GM06990 (cell line): ENCODE data around the gene YARS1.

Experiments
- DNase-seq: peaks from one replicate; pipeline ENCODE4 v3.0.0-alpha.2; 2011; ENCODE audit not compliant: insufficient read length; ENCODE audit errors: extremely low read depth
- H3K27me3 ChIP-seq: replicated peaks from 2 replicates; pipeline ENCODE4 v1.6.0; 2011; ENCODE audit warnings: low read length; ENCODE audit not compliant: control insufficient read depth, insufficient read depth
- H3K36me3 ChIP-seq: 2 replicates; pipeline ENCODE4 v1.5.1; 2011; ENCODE audit warnings: low read length; ENCODE audit not compliant: control insufficient read depth, insufficient read depth
- H3K4me3 ChIP-seq: replicated peaks from 2 replicates; pipeline ENCODE4 v1.5.1; 2011; ENCODE audit warnings: low read depth, mild to moderate bottlenecking, control low read depth, low read length
- TF ChIP-seq, protein P1 (sequence below): IDR thresholded peaks from 2 replicates; pipeline ENCODE4 v1.5.1; 2011; ENCODE audit warnings: low read length, control low read depth, mild to moderate bottlenecking, inconsistent platforms; ENCODE audit not compliant: insufficient read depth, poor library complexity, severe bottlenecking

The YARS1 gene

GRCh38 chr1:32755810-32756159 is 61.4 kb downstream of the YARS1 start:
- H3K36me3 ChIP-seq: no peaks in the 10 kb centered on the region
- peaks cover 3% of the 10 kb centered on the region for H3K27me3 ChIP-seq
- TF ChIP-seq, protein P1, sequence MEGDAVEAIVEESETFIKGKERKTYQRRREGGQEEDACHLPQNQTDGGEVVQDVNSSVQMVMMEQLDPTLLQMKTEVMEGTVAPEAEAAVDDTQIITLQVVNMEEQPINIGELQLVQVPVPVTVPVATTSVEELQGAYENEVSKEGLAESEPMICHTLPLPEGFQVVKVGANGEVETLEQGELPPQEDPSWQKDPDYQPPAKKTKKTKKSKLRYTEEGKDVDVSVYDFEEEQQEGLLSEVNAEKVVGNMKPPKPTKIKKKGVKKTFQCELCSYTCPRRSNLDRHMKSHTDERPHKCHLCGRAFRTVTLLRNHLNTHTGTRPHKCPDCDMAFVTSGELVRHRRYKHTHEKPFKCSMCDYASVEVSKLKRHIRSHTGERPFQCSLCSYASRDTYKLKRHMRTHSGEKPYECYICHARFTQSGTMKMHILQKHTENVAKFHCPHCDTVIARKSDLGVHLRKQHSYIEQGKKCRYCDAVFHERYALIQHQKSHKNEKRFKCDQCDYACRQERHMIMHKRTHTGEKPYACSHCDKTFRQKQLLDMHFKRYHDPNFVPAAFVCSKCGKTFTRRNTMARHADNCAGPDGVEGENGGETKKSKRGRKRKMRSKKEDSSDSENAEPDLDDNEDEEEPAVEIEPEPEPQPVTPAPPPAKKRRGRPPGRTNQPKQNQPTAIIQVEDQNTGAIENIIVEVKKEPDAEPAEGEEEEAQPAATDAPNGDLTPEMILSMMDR: no peak
- no peak overlapping the region for H3K4me3 ChIP-seq
- no peak for DNase-seq

- H3K36me3 ChIP-seq: no peaks in the 10 kb centered on the region
- TF ChIP-seq, protein P1: no peak
- DNase-seq: no peak
- H3K27me3 ChIP-seq: peaks cover 3% of the 10 kb centered on the region
- no peak overlapping the region for H3K4me3 ChIP-seq
Measured at GRCh38 chr1:32755098-32755809, 61.9 kb downstream of the YARS1 start.

GRCh38 chr1:32754317-32755097 is 62.7 kb downstream of the YARS1 start:
- no peaks in the 10 kb centered on the region for H3K36me3 ChIP-seq
- TF ChIP-seq, protein P1: no peak
- DNase-seq: no peak
- peak overlapping the region; percentile 49 for H3K4me3 ChIP-seq
- peaks cover 3% of the 10 kb centered on the region for H3K27me3 ChIP-seq

DNA sequence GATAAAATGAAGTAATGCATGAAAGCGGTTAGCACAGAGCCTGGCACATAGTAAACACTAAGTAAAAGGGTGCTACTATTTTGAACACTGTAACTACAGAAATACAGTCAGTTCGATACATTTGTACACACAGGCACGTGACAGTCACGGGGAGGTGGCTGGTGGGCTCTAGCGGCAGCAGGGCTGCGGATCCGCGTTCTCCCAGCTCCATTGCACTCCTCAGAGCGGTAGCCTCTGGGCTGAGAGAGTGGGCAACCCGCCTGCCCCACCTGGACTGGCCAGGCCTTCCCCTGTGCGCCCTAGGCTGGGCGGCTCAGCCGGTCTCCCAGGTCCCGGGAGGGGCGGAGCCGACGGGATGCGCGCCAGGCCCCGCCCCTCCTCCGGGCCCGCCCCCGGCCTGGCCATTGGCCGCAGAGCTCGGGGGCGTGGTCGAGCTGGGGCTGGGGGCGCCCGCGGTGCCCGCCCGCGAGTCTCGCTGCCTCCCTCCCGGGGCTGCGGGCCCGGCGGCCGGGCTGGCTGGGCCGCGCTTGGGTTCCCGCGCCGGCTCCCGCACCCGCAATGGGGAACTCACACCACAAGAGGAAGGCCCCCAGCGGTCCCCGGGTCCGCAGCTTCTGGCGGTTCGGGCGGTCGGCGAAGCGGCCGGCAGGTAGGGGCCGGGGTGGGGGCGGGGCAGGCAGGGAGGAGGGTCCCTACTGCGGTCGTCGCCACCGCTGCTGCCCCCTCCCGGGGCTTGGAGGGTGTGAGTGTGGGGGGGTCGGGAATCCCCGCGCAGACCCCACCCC is 63.4 kb downstream of the YARS1 start:
- peak overlapping the region; percentile 49 for H3K4me3 ChIP-seq
- H3K27me3 ChIP-seq: peaks cover 3% of the 10 kb centered on the region
- TF ChIP-seq, protein P1: no peak
- no peaks in the 10 kb centered on the region for H3K36me3 ChIP-seq
- DNase-seq: peak; percentile 72

DNA sequence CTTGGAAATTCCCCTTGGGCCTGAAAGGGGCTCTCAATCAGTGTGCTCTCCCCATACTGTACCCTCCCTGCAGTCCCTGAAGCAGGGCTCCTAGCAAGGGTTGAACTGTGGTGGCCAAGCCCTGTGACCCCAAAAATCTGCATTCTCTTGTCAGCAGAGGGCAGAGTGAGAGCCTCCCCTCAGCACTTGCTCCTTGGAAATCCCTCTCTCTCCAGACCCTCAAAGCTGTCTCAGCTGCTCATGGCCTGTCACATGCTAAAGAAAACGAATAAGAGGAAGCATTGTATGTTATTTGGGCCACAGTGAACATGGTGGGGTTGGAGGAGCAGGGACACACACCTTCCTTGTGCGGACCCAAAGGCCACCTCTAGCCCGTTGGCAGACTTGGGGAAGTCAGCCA is 67.4 kb downstream of the YARS1 start:
- TF ChIP-seq, protein P1: no peak
- Histone ChIP-seq H3K27me3 (peaks cover 3% of the 10 kb centered on the region), H3K36me3 (no peaks in the 10 kb centered on the region), H3K4me3 (no peak overlapping the region)
- DNase-seq: no peak
